Uterus (tissue), 2 donors: ENCODE data around the gene LRRIQ1.

ENCODE experiments used
- CTCF ChIP-seq, 4 experiments: fragments of 200-600 bp in 2 of 4; fragments of 450-650 bp in 2 of 4; sonication (generic) in 2 of 4; IDR thresholded peaks; one replicate each; pipeline ENCODE4 v1.5.1; 2016 to 2019; ENCODE audit warnings: antibody characterized with exemption in 4 of 4, mild to moderate bottlenecking in 2 of 4, moderate library complexity in 1 of 4
- POLR2A ChIP-seq, 2 donors: fragments of 450-650 bp; IDR thresholded peaks; one replicate each; pipeline ENCODE4 v1.6.1; 2016; ENCODE audit warnings: antibody characterized with exemption in 2 of 2, mild to moderate bottlenecking in 1 of 2, moderate library complexity in 1 of 2

- no peak for TF ChIP-seq CTCF (IDR thresholded peaks at IDR 0.05)
- TF ChIP-seq POLR2A (IDR thresholded peaks at IDR 0.05) = no peak
Observed at GRCh38 chr12:85059594-85059993, 23.4 kb downstream of the LRRIQ1 start.
